HepG2 (cell line): ENCODE results near the gene TMEM167B. TPM values are rescaled to one million over a fixed set of nuclear protein-coding genes. Genes with fewer than 3 reads are reported as not detected.
A peak's percentile ranks its signal among the peaks of the same experiment; 100 is the strongest.

Experiments used
- BORCS8-MEF2B ChIP-seq: sonication (generic); formaldehyde crosslinking; IDR thresholded peaks from 2 replicates; pipeline ENCODE4 v1.8.0; 2022; ENCODE audit warnings: mild to moderate bottlenecking, missing genetic modification reagents
- DPF2 ChIP-seq: sonication (generic); formaldehyde crosslinking; IDR thresholded peaks from 2 replicates; pipeline ENCODE4 v1.4.0; 2020; ENCODE audit warnings: mild to moderate bottlenecking, low read depth, missing genetic modification reagents, borderline replicate concordance
- GATAD1 ChIP-seq: IDR thresholded peaks from 2 replicates; pipeline ENCODE4 v1.6.1; 2016; ENCODE audit warnings: missing genetic modification reagents, missing compliant biosample characterization
- MYPOP ChIP-seq: sonication (generic); formaldehyde crosslinking; IDR thresholded peaks from 2 replicates; pipeline ENCODE4 v1.8.1; 2023; ENCODE audit warnings: mild to moderate bottlenecking, moderate library complexity, missing genetic modification reagents
- SALL1 ChIP-seq: sonication (generic); formaldehyde crosslinking; IDR thresholded peaks from 2 replicates; pipeline ENCODE4 v1.8.0; 2022; ENCODE audit warnings: mild to moderate bottlenecking, missing genetic modification reagents
- SRSF1 ChIP-seq: fragments of 200-400 bp; formaldehyde crosslinking; optimal IDR thresholded peaks from 2 replicates; pipeline ENCODE3; 2017; ENCODE audit warnings: mild to moderate bottlenecking, low read depth, low read length, moderate library complexity
- TGIF2 ChIP-seq: IDR thresholded peaks from 2 replicates; pipeline ENCODE4 v1.6.1; 2016; ENCODE audit warnings: control low read depth, missing compliant biosample characterization
- YY1 ChIP-seq: IDR thresholded peaks from 2 replicates; pipeline ENCODE4 v1.6.1; 2011; ENCODE audit warnings: low read length, low read depth, moderate library complexity, mild to moderate bottlenecking; ENCODE audit not compliant: insufficient read depth, insufficient replicate concordance
- ZBTB21 ChIP-seq: sonication (generic); formaldehyde crosslinking; IDR thresholded peaks from 2 replicates; pipeline ENCODE4 v1.4.0; 2020; ENCODE audit warnings: missing genetic modification reagents
- ZBTB25 ChIP-seq: IDR thresholded peaks from 2 replicates; pipeline ENCODE4 v1.6.1; 2018; ENCODE audit warnings: missing genetic modification reagents
- ZBTB44 ChIP-seq: sonication (generic); formaldehyde crosslinking; IDR thresholded peaks from 2 replicates; pipeline ENCODE4 v1.4.0; 2020; ENCODE audit warnings: missing genetic modification reagents
- ZNF142 ChIP-seq: sonication (generic); formaldehyde crosslinking; IDR thresholded peaks from 2 replicates; pipeline ENCODE4 v1.4.0; 2020; ENCODE audit warnings: missing genetic modification reagents
- ZNF513 ChIP-seq: sonication (generic); formaldehyde crosslinking; conservative IDR thresholded peaks from 2 replicates; pipeline ENCODE4 v1.5.0; 2020; ENCODE audit warnings: missing genetic modification reagents
- ZNF691 ChIP-seq: sonication (generic); formaldehyde crosslinking; IDR thresholded peaks from 2 replicates; pipeline ENCODE4 v1.4.0; 2020; ENCODE audit warnings: missing genetic modification reagents, low read depth, mild to moderate bottlenecking, borderline replicate concordance
- ZNF772 ChIP-seq: sonication (generic); formaldehyde crosslinking; IDR thresholded peaks from 2 replicates; pipeline ENCODE4 v1.5.0; 2020; ENCODE audit warnings: mild to moderate bottlenecking, missing genetic modification reagents
- polyA plus RNA-seq, 8 experiments: library from polyadenylated mRNA; depleted of rRNA in 3 of 8; stranded (reverse) in 7 of 8; unstranded in 1 of 8; fragments of >200 nt; fragmentation: Illumina TruSeq in 4 of 8; extraction: Trizol in 4 of 8; gene quantifications; 2 replicates each; pipeline versions ENCODE4 v1.2.1 to v1.2.3, GENCODE V29; 2011 to 2016; ENCODE audit warnings: low read depth in 4 of 8, missing spikeins in 1 of 8, mixed read lengths in 1 of 8; ENCODE audit not compliant: insufficient read depth in 1 of 8
- total RNA-seq, 5 experiments: library from RNA; depleted of rRNA; stranded (reverse); fragments of >200 nt; fragmentation: Illumina TruSeq; extraction: Trizol; gene quantifications; 2 replicates each; pipeline ENCODE4 v1.2.3, GENCODE V29; 2016; ENCODE audit warnings: low read depth in 1 of 5

The TMEM167B gene
- total and polyA plus RNA-seq, 2 of the 13 experiments (the other 11 are each of a cell fraction or from before 2014, with no cell fraction given), result 9.5 to 22.4 TPM

GRCh38 chr1:109041621-109042468, 48.7 kb upstream of the TMEM167B start, which contains the start of gene WDR47 (continued):
- TF ChIP-seq ZBTB44 (peak; percentile 30; the same call in 1 of the 2 replicates), GATAD1 (CRISPR knock-in tag) (peak; percentile 73), YY1 (peak; percentile 33), MYPOP (CRISPR knock-in tag) (0 out of 2 replicates have a peak, but pooled peaks have one; percentile 34), ZBTB25 (CRISPR knock-in tag) (peak; percentile 54; the same call in 1 of the 2 replicates), ZNF142 (CRISPR knock-in tag) (0 out of 2 replicates have a peak, but pooled peaks have one; percentile 18), SALL1 (CRISPR knock-in tag) (peak; percentile 52; the same call in 1 of the 2 replicates), BORCS8-MEF2B (CRISPR knock-in tag) (peak; percentile 24; the same call in 1 of the 2 replicates), ZBTB21 (CRISPR knock-in tag) (no peak), ZNF691 (CRISPR knock-in tag) (no peak), ZNF513 (CRISPR knock-in tag) (no peak), SRSF1 (peak; percentile 53), TGIF2 (CRISPR knock-in tag) (peak; percentile 86; the same call in 1 of the 2 replicates), DPF2 (CRISPR knock-in tag) (no peak), ZNF772 (CRISPR knock-in tag) (peak; percentile 58; the same call in 1 of the 2 replicates)
